HG03521 (cell line): Measurements from ENCODE around the gene FAM149B1.
"Not testable (repeated sequence)": the region's sequence is repeated elsewhere in the genome, so short reads cannot be mapped to it uniquely, and the experiment has no call there.

Experiments
- ATAC-seq: cut with Tn5 transposase; IDR thresholded peaks from one replicate; pipeline ENCODE4 v1.9.1; 2021; ENCODE audit warnings: mild to moderate bottlenecking, moderate library complexity; ENCODE audit not compliant: unreplicated experiment

The FAM149B1 gene

DNA sequence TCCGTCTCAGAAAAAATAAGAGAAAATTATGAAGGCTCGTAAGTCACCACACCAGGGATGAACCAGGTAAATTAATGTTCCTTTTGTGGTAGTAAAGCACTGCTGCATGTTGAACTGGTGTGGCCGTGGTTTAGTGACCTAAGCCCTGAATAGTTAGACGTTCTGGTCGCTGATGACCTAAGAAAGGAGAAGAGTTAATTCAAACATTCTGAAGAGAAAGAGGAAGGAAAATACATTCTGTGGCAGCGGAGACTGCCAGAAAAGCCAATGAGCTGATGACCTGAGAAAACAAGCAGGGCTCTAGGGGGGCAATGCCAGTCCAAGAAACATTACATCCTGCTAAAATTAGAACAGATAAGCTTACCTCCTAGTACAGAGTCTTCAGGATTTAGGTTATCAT lies 61.6 kb downstream of the FAM149B1 start:
- ATAC-seq: no peak

DNA sequence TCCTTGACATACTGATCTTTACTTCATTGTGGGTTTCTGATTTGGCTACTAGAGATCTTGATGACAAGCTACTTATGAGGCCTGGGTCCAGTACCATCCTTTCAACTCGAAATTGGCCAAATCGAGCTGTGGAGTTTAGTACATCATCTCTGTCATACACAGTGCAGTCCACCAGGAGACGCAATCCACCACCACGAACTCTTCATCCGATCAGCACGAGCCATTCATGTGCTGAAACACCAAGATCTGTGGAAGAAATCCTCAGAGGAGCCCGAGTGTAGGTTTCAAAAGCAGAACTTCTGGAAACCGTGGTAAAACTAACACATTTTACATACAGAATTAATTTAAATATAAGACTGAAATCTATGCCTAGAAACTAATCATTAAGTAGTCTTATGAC lies 65.0 kb downstream of the FAM149B1 start:
- ATAC-seq: no peak

DNA sequence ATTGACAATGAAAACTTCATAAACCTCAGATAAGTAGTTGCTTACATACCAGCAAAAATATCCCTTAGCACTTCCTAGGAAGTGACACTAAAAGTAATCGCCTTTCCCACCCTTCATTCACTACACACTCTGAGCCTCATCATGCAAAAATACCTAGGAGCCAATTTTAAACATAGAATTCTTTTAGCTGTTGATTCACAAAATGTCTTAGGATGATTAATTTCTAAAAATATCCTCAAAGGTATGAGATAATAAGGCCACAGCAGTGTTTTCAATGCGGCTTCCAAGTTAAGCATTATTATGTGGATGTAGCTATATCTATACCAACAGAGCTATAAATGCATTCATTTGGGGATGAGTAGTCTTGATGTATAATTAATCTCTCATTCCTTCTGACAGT lies 66.0 kb downstream of the FAM149B1 start:
- ATAC-seq: no peak

DNA sequence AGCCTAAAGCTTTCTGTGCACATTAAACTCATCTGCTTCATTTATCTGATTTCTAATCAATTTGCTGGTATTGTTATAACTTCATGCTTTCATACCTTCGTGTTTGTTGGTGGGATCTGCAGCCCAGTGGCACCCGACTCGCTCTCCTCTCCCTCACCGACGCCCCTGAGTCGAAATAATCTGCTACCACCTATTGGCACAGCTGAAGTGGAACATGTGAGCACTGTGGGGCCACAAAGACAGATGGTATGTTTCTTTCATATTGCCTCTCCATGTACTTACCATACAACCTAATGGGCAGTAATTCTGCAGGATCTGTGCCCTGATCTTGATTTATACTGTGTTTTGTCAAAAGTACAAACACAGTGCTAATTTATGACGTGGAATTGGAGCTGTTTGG lies 66.8 kb downstream of the FAM149B1 start:
- no peak for ATAC-seq

DNA sequence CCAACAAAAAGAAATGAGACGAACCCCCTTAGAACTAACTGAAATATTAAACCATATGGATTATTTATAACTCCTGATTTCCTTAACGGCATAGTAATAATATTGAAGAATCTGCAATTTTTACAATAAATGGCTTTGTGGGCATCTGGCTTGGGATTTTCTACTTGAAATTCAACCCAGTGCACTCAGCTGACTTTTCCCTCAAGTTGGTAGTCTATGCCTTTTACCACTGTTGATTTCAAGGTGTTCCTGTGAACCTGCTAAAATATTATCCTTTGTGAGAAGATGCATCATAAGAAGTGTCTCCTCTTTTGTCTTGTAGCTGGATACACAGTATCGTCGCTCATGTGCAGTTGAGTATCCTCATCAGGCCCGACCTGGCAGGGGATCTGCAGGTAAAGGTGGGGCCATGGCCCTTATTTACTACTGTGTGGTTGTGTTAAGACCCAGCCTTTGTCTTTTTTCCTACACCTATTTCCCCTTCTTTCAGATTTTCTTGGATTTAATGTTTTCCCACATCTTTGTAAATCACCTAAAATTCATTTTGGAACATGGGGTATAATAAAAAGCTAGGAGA lies 71.2 kb downstream of the FAM149B1 start:
- ATAC-seq: no peak

DNA sequence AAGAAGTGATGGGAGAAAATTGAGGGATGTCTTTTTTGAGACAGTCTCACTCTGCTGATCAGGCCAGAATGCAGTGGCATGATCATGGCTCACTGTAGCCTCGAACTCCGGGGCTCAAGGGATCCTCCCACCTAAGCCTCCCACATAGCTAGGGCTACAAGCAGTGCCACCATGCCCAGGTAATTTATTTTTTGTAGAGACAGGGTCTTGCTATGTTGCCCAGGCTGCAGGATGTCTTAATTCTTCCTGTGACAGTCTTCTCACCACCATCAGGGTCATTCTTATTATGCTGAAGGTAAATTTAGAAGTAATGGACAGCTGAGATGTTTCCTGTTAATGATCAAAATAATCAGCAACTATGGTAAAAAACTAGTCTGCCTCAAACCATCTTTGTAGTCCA lies 72.0 kb downstream of the FAM149B1 start:
- ATAC-seq: no peak

DNA sequence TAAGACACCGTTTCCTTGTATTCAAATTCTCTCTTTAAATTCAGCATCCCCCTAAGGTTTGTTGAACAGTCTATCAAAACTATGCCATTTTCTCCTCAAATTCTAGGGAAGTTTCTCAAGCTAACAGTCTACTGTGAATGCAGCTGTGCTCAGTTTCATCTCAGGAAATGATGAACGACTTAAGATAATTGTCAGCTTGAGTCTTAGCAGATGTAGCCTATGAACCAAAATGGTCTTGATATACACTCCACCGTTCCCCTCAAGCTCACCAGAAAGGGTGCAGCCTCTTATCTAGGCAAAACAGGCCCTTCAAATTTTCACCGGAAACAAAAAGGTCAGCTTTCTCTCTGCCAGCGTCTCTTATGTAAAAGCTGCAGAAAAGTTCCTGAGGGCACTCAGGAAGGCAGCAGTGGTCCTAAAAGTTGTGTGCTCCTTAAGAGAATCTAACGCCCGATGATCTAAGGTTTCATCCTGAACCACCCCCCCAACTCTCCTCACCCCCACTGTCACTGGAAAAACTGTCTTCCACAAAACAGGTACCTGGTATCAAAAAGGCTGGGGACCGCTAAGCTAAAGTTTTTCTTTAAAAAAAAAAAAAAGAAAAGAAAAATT lies 77.1 kb downstream of the FAM149B1 start:
- ATAC-seq: no peak

DNA sequence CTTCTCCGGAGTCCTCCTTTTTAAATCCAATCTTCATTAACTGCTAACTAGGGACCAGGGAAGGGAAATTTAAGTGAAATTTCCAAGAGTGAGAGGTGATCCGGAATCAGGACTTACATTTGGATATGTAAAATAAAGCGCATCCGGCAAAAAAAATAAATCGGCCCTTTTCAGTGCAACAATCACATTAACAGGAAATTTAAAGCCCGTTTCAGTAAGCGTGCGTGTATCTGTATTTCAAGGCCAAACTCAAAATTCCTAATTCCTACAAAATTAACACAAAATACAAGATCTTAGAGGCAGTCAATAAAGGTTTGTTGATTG lies 78.4 kb downstream of the FAM149B1 start:
- no peak for ATAC-seq

DNA sequence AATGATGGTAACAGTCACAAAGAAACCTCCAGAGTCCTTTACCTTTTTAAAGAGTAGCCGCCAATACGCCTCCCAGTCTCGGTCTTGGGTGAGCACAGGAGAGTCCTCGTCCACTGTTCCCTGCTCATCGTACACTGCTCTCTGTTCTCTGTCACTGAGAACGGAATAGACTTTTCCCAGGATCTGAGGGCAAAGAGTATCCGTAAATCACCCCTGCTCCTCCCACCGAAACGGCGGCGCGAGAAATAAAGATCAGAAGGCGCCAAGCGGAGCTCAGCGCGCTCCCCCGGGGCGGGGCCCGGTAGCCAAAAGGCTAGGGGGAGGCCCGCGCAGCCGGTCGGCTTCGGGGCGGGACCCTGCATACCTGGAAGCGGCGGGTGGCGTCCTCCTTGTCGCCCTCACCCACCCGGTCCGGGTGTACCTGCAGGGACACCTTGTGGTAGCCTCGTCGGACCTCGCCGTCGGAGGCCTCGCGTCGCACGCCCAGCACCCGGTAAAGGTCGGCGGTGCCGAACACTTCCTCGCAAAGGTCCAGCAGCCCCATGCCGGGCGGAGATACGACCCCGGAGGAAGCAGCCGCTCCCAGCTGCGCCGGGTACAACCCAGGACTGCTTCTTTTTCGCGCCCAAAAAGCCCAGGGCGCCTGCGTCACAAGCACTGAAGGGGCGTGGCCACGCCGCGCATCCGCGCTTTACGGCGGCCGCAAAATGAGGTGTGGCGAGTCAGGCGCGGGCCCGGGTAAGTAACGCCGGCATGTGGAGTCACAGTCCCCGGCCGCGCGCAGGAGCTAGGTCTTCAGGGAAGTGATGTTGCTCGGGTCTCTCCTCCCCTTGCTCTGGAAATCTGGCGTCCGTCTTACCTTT lies 79.0 kb downstream of the FAM149B1 start, which contains the start of gene DNAJC9:
DNAJC9 (minus strand) TSS at position 610 of the 863 bp plus-strand sequence; CDS start at position 544, 66 bp downstream.
- peak; percentile 76 for ATAC-seq

DNA sequence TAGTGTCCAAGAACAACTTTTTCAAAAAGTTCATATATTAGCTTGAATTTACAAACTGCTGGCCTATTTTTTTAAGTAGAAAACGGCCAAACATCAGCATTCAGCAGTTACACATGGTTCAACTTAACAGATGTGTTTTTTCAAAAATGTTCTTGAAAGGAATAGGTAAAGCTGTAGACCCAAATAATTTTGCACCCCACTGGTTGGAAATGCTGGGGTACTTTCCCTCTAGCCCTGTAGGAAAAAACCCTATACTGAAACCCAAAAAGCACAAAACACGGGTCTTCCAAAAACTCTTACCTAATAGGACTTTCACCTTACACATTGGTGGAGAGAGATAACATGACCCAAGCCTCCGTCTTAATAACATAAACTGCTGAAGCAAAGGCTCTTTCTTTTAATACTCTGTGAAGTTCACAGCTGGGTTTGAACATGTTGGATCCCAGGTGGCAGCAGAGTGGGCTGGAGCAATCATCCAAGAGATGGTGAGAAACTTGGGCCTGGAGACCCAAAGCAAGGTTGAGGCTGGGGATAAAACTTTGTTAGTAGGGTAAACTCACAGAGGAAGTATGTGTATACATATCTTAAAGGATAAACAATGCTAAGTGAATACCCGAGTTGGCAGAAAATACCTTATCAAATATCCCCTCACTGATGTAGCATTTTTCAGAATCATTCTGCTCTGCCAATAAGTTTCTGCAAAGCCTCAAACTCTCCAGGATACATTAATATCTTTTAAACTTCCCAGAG lies 79.8 kb downstream of the FAM149B1 start:
- ATAC-seq: no peak

DNA sequence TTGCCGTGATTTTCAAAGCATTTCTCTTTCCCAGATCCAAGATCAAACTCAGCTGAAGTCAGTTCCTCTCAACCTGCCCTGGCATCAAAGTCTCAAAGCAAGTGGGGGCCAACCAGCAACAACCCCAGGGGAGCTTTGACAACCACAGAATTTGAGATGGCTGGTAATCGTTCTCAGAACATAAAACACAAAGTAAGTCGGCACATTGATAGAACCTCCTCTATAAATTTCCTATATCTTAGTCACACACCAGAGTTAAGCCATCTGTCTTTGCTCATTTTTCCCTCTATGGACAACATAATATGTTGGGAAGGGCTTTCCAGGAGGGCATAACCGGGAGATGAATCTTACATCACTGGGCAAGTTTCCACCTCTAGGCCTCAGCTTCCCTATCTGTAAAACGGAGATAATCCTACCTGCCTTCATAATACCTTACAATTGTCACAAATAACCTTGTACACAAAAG lies 80.4 kb downstream of the FAM149B1 start:
- ATAC-seq: no peak

DNA sequence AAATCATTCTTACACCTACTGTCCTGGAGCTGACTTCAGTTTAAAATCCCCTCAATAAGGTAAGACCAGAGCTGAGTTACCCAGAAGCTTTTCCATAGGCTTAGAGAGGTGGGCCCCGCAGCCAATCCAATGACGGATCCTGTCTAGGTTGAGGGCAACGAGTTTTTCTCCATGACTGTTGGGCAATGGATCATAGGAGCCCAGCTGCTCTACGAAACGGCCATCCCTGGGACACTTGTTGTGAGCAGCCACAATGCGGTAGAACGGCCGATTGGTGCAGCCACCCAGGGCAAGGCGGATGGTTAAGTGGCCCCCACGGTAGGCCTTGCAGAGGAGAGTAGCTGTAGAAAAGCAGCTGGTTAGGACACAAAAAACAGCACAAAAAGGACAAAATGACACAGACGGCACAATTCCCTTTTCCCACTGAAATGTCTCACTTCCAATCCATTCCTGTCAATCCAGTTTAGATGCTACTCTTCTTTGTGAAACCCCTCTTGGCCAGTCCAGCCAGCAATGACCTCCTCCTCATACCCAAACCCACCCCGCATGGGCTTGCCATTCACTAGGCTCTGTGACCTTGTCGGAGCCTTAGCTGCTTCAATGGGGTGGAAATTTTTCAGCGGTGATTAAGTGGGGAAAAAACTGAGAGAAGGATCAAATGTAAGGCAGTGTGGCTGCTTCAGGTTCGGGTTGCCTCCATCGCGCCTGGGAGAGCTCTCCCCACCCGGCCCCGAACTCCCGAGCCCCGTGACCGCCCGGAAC lies 83.9 kb downstream of the FAM149B1 start:
- peak; percentile 42 for ATAC-seq

DNA sequence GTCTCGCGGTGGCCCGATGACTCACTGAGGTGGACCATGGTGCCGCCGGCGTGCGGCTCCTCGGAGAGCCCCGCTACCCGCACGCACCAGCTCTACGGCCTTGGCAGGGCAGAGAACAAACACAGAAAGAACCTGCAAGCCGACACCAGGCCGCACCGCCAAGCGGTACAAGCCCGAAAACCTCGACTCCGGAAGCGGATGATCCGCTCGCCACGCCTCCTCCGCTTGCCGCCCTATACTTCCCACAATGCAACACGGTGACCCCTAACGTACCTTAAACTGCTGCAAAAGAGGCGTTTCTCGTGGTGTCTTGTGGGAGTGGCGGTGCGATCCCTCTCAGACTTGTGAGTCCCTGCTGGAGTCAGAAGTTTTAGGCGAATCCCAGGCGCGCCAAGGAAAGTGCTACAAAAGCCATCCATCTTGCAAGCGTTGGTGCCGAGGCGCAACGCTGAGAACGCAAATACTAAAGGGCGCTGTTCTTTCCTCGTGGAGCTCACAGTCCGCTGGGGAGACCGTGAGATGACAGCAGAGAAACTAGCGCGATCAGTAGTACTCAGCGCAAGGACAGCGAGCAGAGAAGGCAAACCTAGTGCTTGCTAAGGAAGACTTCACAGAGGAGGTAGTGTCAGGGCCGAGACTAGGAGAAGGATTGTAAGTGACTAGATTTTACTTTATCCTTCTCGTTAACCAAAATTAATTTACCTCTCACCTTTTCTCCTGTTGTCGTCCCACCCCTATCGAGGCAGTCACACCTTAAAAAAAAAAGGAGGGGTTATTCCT lies 84.7 kb downstream of the FAM149B1 start, which contains the start of gene MRPS16:
MRPS16 (minus strand) TSS at position 200 of the 780 bp plus-strand sequence; CDS start at position 38, 162 bp downstream.
- peak; percentile 82 for ATAC-seq

DNA sequence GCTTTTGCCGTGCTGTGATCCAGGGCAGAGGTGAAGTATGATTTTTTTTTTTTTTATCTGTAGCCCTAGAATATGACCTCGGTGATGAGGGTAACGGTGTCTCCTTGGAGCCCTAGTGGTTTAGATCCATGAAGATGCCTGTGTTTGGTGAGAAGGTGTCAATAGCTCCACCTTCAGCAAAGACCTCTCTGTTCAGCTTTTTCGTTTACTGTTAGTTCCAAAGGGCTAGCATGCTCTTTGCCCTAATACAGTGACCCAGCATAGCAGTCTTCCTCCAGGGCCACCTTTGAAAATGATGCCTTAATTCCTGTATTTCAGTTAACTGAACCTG lies 85.3 kb downstream of the FAM149B1 start:
- ATAC-seq: no peak

DNA sequence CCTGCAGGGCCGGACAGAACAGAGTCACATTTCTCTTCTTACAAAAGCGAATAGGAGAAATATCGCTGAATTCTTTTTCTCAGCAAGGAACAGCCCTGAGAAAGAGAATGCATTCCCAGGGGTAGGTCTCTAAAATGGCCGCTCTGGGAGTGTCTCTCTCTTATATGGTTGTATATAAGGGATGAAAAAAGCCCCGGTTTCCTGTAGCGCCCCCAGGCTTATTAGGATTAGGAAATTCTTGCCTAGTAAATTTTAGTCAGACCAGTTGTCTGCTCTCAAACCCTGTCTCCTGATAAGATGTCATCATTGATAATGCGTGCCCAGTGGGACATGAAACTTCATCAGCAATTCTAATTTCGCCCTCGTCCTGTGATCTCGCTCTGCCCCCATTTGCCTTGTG lies 90.7 kb downstream of the FAM149B1 start:
- not testable (repeated sequence) for ATAC-seq

DNA sequence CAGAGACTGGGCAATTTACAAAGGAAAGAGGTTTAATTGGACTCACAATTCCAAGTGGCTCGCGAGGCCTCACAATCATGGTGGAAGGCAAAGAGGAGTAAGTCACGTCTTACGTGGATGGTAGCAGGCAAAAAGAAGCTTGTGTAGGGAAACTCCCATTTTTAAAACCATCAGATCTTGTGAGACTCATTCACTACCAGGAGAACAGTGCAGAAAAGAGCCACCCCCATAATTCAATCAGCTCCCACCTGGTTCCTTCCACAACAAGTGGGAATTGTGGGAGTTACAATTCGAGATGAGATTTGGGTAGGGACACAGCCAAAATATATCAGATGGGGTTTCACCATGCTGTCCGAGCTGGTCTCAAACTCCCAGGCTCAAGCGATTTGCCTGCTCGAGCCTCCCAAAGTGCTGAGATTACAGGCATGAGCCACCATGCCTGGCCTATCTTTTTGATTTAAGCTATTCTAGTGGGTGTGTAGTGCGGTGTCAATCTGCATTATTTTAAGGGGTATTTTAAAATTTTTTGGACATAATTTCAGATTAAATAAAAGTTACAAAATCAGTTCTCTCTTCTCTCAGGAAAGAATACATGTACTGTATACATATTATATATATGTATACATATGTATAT lies 93.6 kb downstream of the FAM149B1 start:
- ATAC-seq: no peak

DNA sequence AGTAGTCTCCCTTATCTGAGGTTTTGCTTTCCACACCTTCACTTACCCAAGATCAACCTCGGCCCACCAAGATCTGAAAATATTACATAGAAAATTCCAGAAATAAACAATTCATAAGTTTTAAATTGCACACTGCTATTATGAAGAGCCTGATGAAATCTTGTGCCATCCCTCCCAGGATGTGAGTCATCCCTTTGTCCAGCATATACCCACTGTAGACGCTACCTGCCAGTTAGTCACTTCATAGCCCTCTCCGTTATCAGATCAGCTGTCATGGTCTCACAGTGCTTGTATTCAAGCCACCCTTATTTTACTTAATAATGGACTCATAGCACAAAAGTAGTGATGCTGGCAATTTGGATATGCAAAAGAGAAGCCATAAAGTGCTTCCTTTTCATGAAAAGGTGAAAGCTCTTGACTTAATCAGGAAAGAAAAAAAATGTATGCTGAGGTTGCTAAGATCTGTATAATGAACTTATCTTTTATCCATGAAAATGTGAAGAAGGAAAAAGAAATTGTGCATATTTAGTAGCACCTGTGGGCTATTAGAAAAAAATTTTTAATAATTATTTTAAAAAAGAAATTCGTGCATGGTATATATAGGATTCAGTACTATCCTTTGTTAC lies 94.3 kb downstream of the FAM149B1 start:
- no peak for ATAC-seq

DNA sequence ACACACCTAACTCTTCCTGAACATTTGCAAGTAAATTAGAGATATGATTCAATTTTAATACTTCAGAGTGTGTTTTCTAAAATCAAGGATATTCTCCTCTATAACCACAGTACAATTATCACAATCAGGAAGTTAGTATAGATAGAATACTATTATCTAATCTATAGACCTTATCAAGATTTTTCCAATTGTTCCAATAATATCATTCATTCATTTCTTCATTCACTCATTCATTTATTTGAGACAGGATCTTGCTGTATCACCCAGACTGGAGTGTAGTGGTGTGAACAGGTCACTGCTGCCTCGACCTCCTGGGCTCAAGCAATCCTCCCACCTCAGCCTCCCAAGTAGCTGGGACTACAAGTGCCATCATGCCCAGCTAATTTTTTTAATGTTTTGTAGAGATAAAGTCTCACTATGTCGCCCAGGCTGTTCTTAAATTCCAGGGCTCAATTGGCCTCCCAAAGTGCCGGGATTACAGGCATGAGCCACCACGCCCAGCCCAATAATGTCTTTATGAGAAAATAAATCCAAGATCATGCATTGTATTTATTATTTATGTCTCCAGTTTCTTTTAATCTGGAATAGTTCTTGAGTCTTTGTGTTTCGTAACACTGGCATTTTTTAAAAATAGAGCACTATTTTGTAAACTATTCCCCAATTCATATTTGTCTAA lies 95.1 kb downstream of the FAM149B1 start:
- ATAC-seq: no peak
